WI38 (cell line): ENCODE measurements around the gene GNAL.

Experiments used
- H3K4me3 ChIP-seq: 2 replicates; pipeline ENCODE4 v1.5.1; 2011; ENCODE audit warnings: low read depth, mild to moderate bottlenecking, control low read depth, low read length
- CTCF ChIP-seq: IDR thresholded peaks from 2 replicates; pipeline ENCODE4 v1.5.1; 2012; ENCODE audit warnings: low read depth, mild to moderate bottlenecking, control low read depth, low read length

Gene GNAL

GRCh38 chr18:11657152-11657551 is 31.9 kb upstream of the GNAL start:
- TF ChIP-seq CTCF: no peak
- no peak overlapping the region for H3K4me3 ChIP-seq

- no peak for TF ChIP-seq CTCF
- no peak overlapping the region for H3K4me3 ChIP-seq
Observed at GRCh38 chr18:11657554-11657953, 31.5 kb upstream of the GNAL start.

GRCh38 chr18:11658019-11658418 is 31.0 kb upstream of the GNAL start:
- H3K4me3 ChIP-seq: no peak overlapping the region
- TF ChIP-seq CTCF: no peak

GRCh38 chr18:11658989-11659388 is 30.1 kb upstream of the GNAL start:
- H3K4me3 ChIP-seq: no peak overlapping the region
- TF ChIP-seq CTCF: no peak

- H3K4me3 ChIP-seq: no peak overlapping the region
- TF ChIP-seq CTCF: no peak
Observed at GRCh38 chr18:11660691-11661090, 28.4 kb upstream of the GNAL start.

GRCh38 chr18:11661430-11661829 is 27.6 kb upstream of the GNAL start:
- no peak for TF ChIP-seq CTCF
- no peak overlapping the region for H3K4me3 ChIP-seq

GRCh38 chr18:11663439-11664029 is 25.5 kb upstream of the GNAL start:
- no peak overlapping the region for H3K4me3 ChIP-seq
- no peak for TF ChIP-seq CTCF
